Posterior cingulate gyrus (tissue), 11 donors: Measurements from ENCODE around the gene GK2.

Experiments
- DNase-seq, 10 donors: peaks; one replicate each; pipeline versions ENCODE4 v3.0.0 to v3.0.0-alpha.2; 2020 to 2021; ENCODE audit warnings: mixed read lengths in 3 of 10
- intact Hi-C: fragments of 100-400 bp; cut with DNase I; formaldehyde crosslinking; loops from one replicate; pipeline ENCODE4 v1.15.1; 2023

GK2 gene

GRCh38 chr4:79408063-79408462, at the start of gene GK2:
Gene GK2, minus strand, starts transcription at chr4:79408228. Its CDS starts 28 bp downstream, at chr4:79408200.
- DNase-seq, result peak in 3 of 10 donors; percentile 64 to 76 (median 64)
- intact Hi-C loops, result no loop called here

GRCh38 chr4:79455216-79455615, 47.2 kb upstream of the GK2 start:
- no peak for DNase-seq
- intact Hi-C loops, result no loop called here

- intact Hi-C loops, result no loop called here
- no peak for DNase-seq
These were observed 46.6 kb upstream of the GK2 start for GRCh38 chr4:79454656-79455055.

GRCh38 chr4:79450053-79450452, 42.0 kb upstream of the GK2 start:
- no peak for DNase-seq
- intact Hi-C loops, result no loop called here

- intact Hi-C loops, result no loop called here
- no peak for DNase-seq
These were observed 38.1 kb upstream of the GK2 start for GRCh38 chr4:79446145-79446544.

GRCh38 chr4:79445371-79445781, 37.3 kb upstream of the GK2 start:
- DNase-seq, result no peak

GRCh38 chr4:79442422-79442821, 34.4 kb upstream of the GK2 start:
- intact Hi-C loops, result no loop called here
- DNase-seq, result no peak

More at GRCh38 chr4:79445371-79445781, 37.3 kb upstream of the GK2 start:
- intact Hi-C loops, result no loop called here

- DNase-seq, result no peak
- intact Hi-C loops, result no loop called here
These were observed 31.5 kb upstream of the GK2 start for GRCh38 chr4:79439489-79439888.

GRCh38 chr4:79431839-79432238, 23.8 kb upstream of the GK2 start:
- DNase-seq, result peak in 1 of 10 donors; percentile 18
- intact Hi-C loops, result no loop called here

GRCh38 chr4:79429113-79429903, 21.3 kb upstream of the GK2 start:
- intact Hi-C loops, result no loop called here
- no peak for DNase-seq

- intact Hi-C loops, result no loop called here
- no peak for DNase-seq
These were observed 19.0 kb upstream of the GK2 start for GRCh38 chr4:79426989-79427388.

- no peak for DNase-seq
- intact Hi-C loops, result no loop called here
These were observed 17.6 kb upstream of the GK2 start for GRCh38 chr4:79425586-79425985.

- intact Hi-C loops, result no loop called here
- DNase-seq, result no peak
These were observed 13.5 kb upstream of the GK2 start for GRCh38 chr4:79421483-79421882.

GRCh38 chr4:79413886-79414285, 5.9 kb upstream of the GK2 start:
- DNase-seq, result no peak
- intact Hi-C loops, result no loop called here

- intact Hi-C loops, result no loop called here
- DNase-seq, result no peak
These were observed 5.2 kb upstream of the GK2 start for GRCh38 chr4:79413032-79413885.

GRCh38 chr4:79404666-79405065, 3.4 kb downstream of the GK2 start:
- intact Hi-C loops, result no loop called here
- DNase-seq, result no peak

- DNase-seq, result no peak
- intact Hi-C loops, result no loop called here
These were observed 4.7 kb downstream of the GK2 start for GRCh38 chr4:79403356-79403755.

- DNase-seq, result no peak
These were observed 5.6 kb downstream of the GK2 start for GRCh38 chr4:79402332-79402851.

GRCh38 chr4:79399076-79399475, 9.0 kb downstream of the GK2 start:
- no peak for DNase-seq
- intact Hi-C loops, result no loop called here

More at GRCh38 chr4:79402332-79402851, 5.6 kb downstream of the GK2 start:
- intact Hi-C loops, result no loop called here

GRCh38 chr4:79397951-79398350, 10.1 kb downstream of the GK2 start:
- DNase-seq, result no peak
- intact Hi-C loops, result no loop called here

- no peak for DNase-seq
- intact Hi-C loops, result no loop called here
These were observed 11.2 kb downstream of the GK2 start for GRCh38 chr4:79396794-79397193.
